K562 (cell line): ENCODE data around the gene SNX27. TPM values are rescaled to one million over a fixed set of nuclear protein-coding genes. Genes with fewer than 3 reads are reported as not detected.
A peak's percentile ranks its signal among the peaks of the same experiment; 100 is the strongest.

Source experiments
- ATAC-seq: fragments of 200-7000 bp; cut with Tn5 transposase; 3 replicates; pipeline ENCODE4 v1.9.1; 2020; ENCODE audit warnings: moderate library complexity
- BruUV-seq: library from RNA; stranded (reverse); fragments of 400-500 nt; replicated peaks from 2 replicates; lab custom pipeline; 2021; lab: Mats Ljungman, UMichigan
- CTCF ChIA-PET: fragments of 300-600 bp; formaldehyde crosslinking; extraction: SDS; loops from one replicate; lab custom pipeline; 2021; ENCODE audit warnings: low intra/inter-chr PET ratio; lab: Yijun Ruan, JAX
- POLR2A ChIA-PET: fragments of 300-600, 350-650 bp; sonication (Branson Sonifier 250); formaldehyde crosslinking; extraction: SDS; loops from one replicate; lab custom pipeline; 2021; ENCODE audit warnings: antibody characterized with exemption, inconsistent platforms; lab: Yijun Ruan, JAX
- DNase-seq, 4 experiments: peaks; one replicate each; pipeline versions ENCODE4 v3.0.0 to v3.0.0-alpha.2; 2011 to 2018; ENCODE audit warnings: low spot score in 3 of 4, mixed read lengths in 3 of 4; ENCODE audit errors: extremely low read depth in 1 of 4
- FAIRE-seq: peaks from 2 replicates; lab custom pipeline; 2011; peaks lifted over from hg19 to GRCh38; lab: Jason Lieb, UNC
- H2AFZ ChIP-seq: 2 replicates; pipeline ENCODE4 v1.6.0; 2011; ENCODE audit warnings: low read depth, low read length, control low read depth, inconsistent platforms
- H3K27ac ChIP-seq: fragments of 200-600 bp; 3 replicates; pipeline ENCODE4 v1.8.0; 2011; ENCODE audit warnings: low read depth, mild to moderate bottlenecking, control low read depth, inconsistent platforms, low read length, moderate library complexity, mixed read lengths; ENCODE audit errors: extremely low read depth
- H3K27me3 ChIP-seq, 2 experiments: fragments of 300-600 bp in 1 of 2; 2 replicates in 1 of 2; 3 replicates in 1 of 2; pipeline versions ENCODE4 v1.6.0 to v1.8.0; 2011; ENCODE audit warnings: inconsistent platforms in 2 of 2, low read length in 2 of 2, mild to moderate bottlenecking in 1 of 2, mixed read lengths in 1 of 2, moderate library complexity in 1 of 2; ENCODE audit not compliant: control insufficient read depth in 2 of 2, insufficient read depth in 2 of 2
- H3K36me3 ChIP-seq: fragments of 300-600 bp; 3 replicates; pipeline ENCODE4 v1.8.0; 2011; ENCODE audit warnings: mild to moderate bottlenecking, low read length, inconsistent platforms; ENCODE audit not compliant: control insufficient read depth, insufficient read depth
- H3K4me1 ChIP-seq, 2 experiments: fragments of 200-600 bp in 1 of 2; replicated peaks in 1 of 2; 2 replicates in 1 of 2; 3 replicates in 1 of 2; pipeline versions ENCODE4 v1.5.1 to v1.8.0; 2011; ENCODE audit warnings: inconsistent platforms in 2 of 2, low read length in 2 of 2, mild to moderate bottlenecking in 1 of 2, mixed read lengths in 1 of 2, moderate library complexity in 1 of 2; ENCODE audit not compliant: control insufficient read depth in 2 of 2, insufficient read depth in 2 of 2
- H3K4me2 ChIP-seq: 2 replicates; pipeline ENCODE4 v1.6.1; 2011; ENCODE audit warnings: low read length, control low read depth, inconsistent platforms, mixed read lengths; ENCODE audit not compliant: insufficient read depth
- H3K4me3 ChIP-seq: fragments of 200-600 bp; sonication (generic), shearing (Covaris generic); 2 replicates; pipeline ENCODE4 v1.5.1; 2016; ENCODE audit warnings: control low read depth, inconsistent platforms
- H3K79me2 ChIP-seq: fragments of 200-600 bp; 3 replicates; pipeline ENCODE4 v1.8.0; 2011; ENCODE audit warnings: low read length, inconsistent platforms; ENCODE audit not compliant: control insufficient read depth, insufficient read depth
- H3K9ac ChIP-seq, 2 experiments: 2 replicates each; pipeline versions ENCODE4 v1.6.0 to v1.6.1; 2011; ENCODE audit warnings: low read depth in 2 of 2, low read length in 2 of 2, control low read depth in 1 of 2, inconsistent platforms in 1 of 2, mild to moderate bottlenecking in 1 of 2, mixed read lengths in 1 of 2; ENCODE audit not compliant: insufficient read depth in 1 of 2
- H3K9me1 ChIP-seq: one replicate; pipeline ENCODE4 v1.6.0; 2011; ENCODE audit warnings: inconsistent platforms, mild to moderate bottlenecking, low read length, moderate library complexity; ENCODE audit not compliant: control insufficient read depth, insufficient read depth
- H3K9me3 ChIP-seq: replicated peaks from 2 replicates; pipeline ENCODE4 v1.5.1; 2011; ENCODE audit warnings: low read depth, low read length, inconsistent platforms; ENCODE audit not compliant: control insufficient read depth, insufficient read depth
- H4K20me1 ChIP-seq: replicated peaks from 2 replicates; pipeline ENCODE4 v1.6.1; 2011; ENCODE audit warnings: low read length, inconsistent platforms, mixed read lengths; ENCODE audit not compliant: control insufficient read depth, insufficient read depth
- CLOCK ChIP-seq: fragments of 250-450 bp; sonication (Bioruptor Pico); IDR thresholded peaks from 2 replicates; pipeline ENCODE4 v1.4.0; 2020; ENCODE audit warnings: mild to moderate bottlenecking, moderate library complexity, borderline replicate concordance
- EHMT2 ChIP-seq: fragments of 450-650 bp; IDR thresholded peaks from 2 replicates; pipeline ENCODE4 v1.6.1; 2018; ENCODE audit warnings: antibody characterized with exemption
- HMBOX1 ChIP-seq: sonication (generic); IDR thresholded peaks from 2 replicates; pipeline ENCODE4 v1.6.1; 2016
- PHTF2 ChIP-seq: fragments of 250-450 bp; sonication (Bioruptor Pico); IDR thresholded peaks from 2 replicates; pipeline ENCODE4 v1.5.0; 2021; ENCODE audit warnings: mild to moderate bottlenecking
- PYGO2 ChIP-seq: fragments of 450-650 bp; IDR thresholded peaks from 2 replicates; pipeline ENCODE4 v1.6.1; 2016; ENCODE audit warnings: mild to moderate bottlenecking, missing genetic modification characterization, moderate library complexity, missing compliant biosample characterization
- RB1 ChIP-seq: fragments of 450-650 bp; IDR thresholded peaks from 2 replicates; pipeline ENCODE4 v1.6.1; 2017; ENCODE audit warnings: low read depth, mild to moderate bottlenecking
- ZBTB7A ChIP-seq: IDR thresholded peaks from 2 replicates; pipeline ENCODE4 v1.6.1; 2011; ENCODE audit warnings: low read depth, mild to moderate bottlenecking, low read length, moderate library complexity, borderline replicate concordance; ENCODE audit not compliant: control insufficient read depth
- ZC3H8 ChIP-seq: fragments of 450-650 bp; IDR thresholded peaks from 2 replicates; pipeline ENCODE4 v1.6.1; 2017
- ZNF197 ChIP-seq: fragments of 200-800 bp; sonication (Bioruptor generic); IDR thresholded peaks from 2 replicates; pipeline ENCODE4 v1.6.1; 2016; ENCODE audit warnings: low read depth, missing genetic modification characterization, missing compliant biosample characterization
- ZNF24 ChIP-seq: fragments of 450-650 bp; IDR thresholded peaks from 2 replicates; pipeline ENCODE4 v1.6.1; 2016
- ZNF395 ChIP-seq: fragments of 200-800 bp; sonication (Bioruptor generic); IDR thresholded peaks from 2 replicates; pipeline ENCODE4 v1.6.1; 2017; ENCODE audit warnings: missing genetic modification characterization, missing compliant biosample characterization
- WGBS: fragments of 100-300 bp; shearing (Covaris generic); methylation state at CpG from one replicate; pipeline ENCODE4 v1.1.6; 2016; ENCODE audit warnings: low coverage, mixed read lengths; ENCODE audit not compliant: insufficient coverage; ENCODE audit errors: missing lambda C conversion rate; 5-methylcytosine and 5-hydroxymethylcytosine counted together
- in situ Hi-C: fragments of 300-500 bp; cut with MboI; formaldehyde crosslinking; loops from 4 replicates; pipeline ENCODE4 v1.15.0; 2018; ENCODE audit warnings: inconsistent platforms, mixed read lengths
- intact Hi-C: fragments of 100-400 bp; cut with micrococcal nuclease; formaldehyde crosslinking; loops from 2 replicates; pipeline ENCODE4 v1.14.2; 2022
- polyA plus RNA-seq, 8 experiments: library from polyadenylated mRNA; depleted of rRNA in 4 of 8; stranded (reverse) in 5 of 8; unstranded in 3 of 8; fragments of >200 nt; fragmentation: Nextera tagmentation in 2 of 8; fragmentation: Illumina TruSeq in 1 of 8; extraction: Ambion mirVana in 2 of 8; extraction: Trizol in 1 of 8; gene quantifications; 2 replicates each; pipeline versions ENCODE4 v1.2.1 to v1.2.3, GENCODE V29; 2011 to 2014; ENCODE audit warnings: inconsistent platforms in 1 of 8, missing spikeins in 1 of 8
- total RNA-seq, 7 experiments: library from RNA; depleted of rRNA in 6 of 7; stranded (reverse); fragments of >200 nt in 6 of 7; fragmentation: Illumina TruSeq in 2 of 7; extraction: Trizol in 2 of 7; gene quantifications; 2 replicates each; pipeline versions ENCODE4 v1.2.1 to v1.2.3, GENCODE V29; 2011 to 2021; ENCODE audit warnings: low replicate concordance in 1 of 7
- TF ChIP-seq, protein P1 (sequence below): sonication (generic); formaldehyde crosslinking; IDR thresholded peaks from 2 replicates; pipeline ENCODE4 v1.8.1; 2023; ENCODE audit warnings: mild to moderate bottlenecking, missing genetic modification reagents
- TF ChIP-seq, protein P2 (sequence below): fragments of 250-450 bp; sonication (Bioruptor Pico); IDR thresholded peaks from 2 replicates; pipeline ENCODE4 v1.4.0; 2020; ENCODE audit warnings: borderline replicate concordance

SNX27 gene
- total and polyA plus RNA-seq, 9 of the 15 experiments (the other 6 are each of a cell fraction or from before 2014, with no cell fraction given) = 4.5 to 18.7 (median 10.1) TPM

GRCh38 chr1:151590961-151591360, 20.9 kb upstream of the SNX27 start:
- H3K27me3 ChIP-seq = no peaks in the 10 kb centered on the region
- WGBS = 4% methylated on average over 3 of the region's 3 CpGs
- H4K20me1 ChIP-seq = no peaks in the 10 kb centered on the region
- POLR2A ChIA-PET = interaction anchor here (0.8 kb wide), 1 partner anchor 9 kb away, joined by 8 read pairs; no protein-coding TSS in a partner anchor
- H3K4me2 ChIP-seq = no peak overlapping the region
- no peaks in the 10 kb centered on the region for H3K9me3 ChIP-seq
- in situ Hi-C loops (no loop called here), intact Hi-C loops (loop anchor here (5.0 to 10.0 kb wide), 2 partner anchors 136 to 246 kb away; partner anchors contain the start of genes C2CD4D and POGZ)
- no peak for ATAC-seq
- BruUV-seq = no TSS peak
- no peak for FAIRE-seq
- no peak overlapping the region for H2AFZ ChIP-seq
- DNase-seq = no peak
- H3K4me3 ChIP-seq = no peak overlapping the region
- H3K9ac ChIP-seq = no peak overlapping the region
- H3K36me3 ChIP-seq = no peaks in the 10 kb centered on the region
- H3K79me2 ChIP-seq = no peaks in the 10 kb centered on the region
- TF ChIP-seq ZBTB7A (no peak), ZNF197 (no peak), ZNF395 (no peak), RB1 (no peak), PYGO2 (tag) (no peak), HMBOX1 (peak; percentile 81; the same call in 1 of the 2 replicates), EHMT2 (peak; percentile 49; the same call in 1 of the 2 replicates), CLOCK (CRISPR knock-in tag) (no peak), PHTF2 (CRISPR knock-in tag) (no peak), ZC3H8 (no peak), ZNF24 (peak; percentile 1; the same call in 1 of the 2 replicates)
- TF ChIP-seq, protein P1, sequence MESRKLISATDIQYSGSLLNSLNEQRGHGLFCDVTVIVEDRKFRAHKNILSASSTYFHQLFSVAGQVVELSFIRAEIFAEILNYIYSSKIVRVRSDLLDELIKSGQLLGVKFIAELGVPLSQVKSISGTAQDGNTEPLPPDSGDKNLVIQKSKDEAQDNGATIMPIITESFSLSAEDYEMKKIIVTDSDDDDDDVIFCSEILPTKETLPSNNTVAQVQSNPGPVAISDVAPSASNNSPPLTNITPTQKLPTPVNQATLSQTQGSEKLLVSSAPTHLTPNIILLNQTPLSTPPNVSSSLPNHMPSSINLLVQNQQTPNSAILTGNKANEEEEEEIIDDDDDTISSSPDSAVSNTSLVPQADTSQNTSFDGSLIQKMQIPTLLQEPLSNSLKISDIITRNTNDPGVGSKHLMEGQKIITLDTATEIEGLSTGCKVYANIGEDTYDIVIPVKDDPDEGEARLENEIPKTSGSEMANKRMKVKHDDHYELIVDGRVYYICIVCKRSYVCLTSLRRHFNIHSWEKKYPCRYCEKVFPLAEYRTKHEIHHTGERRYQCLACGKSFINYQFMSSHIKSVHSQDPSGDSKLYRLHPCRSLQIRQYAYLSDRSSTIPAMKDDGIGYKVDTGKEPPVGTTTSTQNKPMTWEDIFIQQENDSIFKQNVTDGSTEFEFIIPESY = no peak
- TF ChIP-seq, protein P2, sequence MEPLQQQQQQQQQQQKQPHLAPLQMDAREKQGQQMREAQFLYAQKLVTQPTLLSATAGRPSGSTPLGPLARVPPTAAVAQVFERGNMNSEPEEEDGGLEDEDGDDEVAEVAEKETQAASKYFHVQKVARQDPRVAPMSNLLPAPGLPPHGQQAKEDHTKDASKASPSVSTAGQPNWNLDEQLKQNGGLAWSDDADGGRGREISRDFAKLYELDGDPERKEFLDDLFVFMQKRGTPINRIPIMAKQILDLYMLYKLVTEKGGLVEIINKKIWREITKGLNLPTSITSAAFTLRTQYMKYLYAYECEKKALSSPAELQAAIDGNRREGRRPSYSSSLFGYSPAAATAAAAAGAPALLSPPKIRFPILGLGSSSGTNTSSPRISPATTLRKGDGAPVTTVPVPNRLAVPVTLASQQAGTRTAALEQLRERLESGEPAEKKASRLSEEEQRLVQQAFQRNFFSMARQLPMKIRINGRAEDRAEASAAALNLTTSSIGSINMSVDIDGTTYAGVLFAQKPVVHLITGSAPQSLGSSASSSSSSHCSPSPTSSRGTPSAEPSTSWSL (CRISPR knock-in tag) = no peak
- CTCF ChIA-PET = no interaction called here
- H3K27ac ChIP-seq = no peak overlapping the region
- H3K9me1 ChIP-seq = no peaks in the 10 kb centered on the region
- H3K4me1 ChIP-seq = peaks cover 3 to 6% of the 10 kb centered on the region in 2 experiments; a peak in 4 of 5 replicates
